Fibroblast of villous mesenchyme (primary cell): ENCODE measurements around the gene APP. TPM values are rescaled to one million over a fixed set of nuclear protein-coding genes. Genes with fewer than 3 reads are reported as not detected.
"Not testable (repeated sequence)": the region's sequence is repeated elsewhere in the genome, so short reads cannot be mapped to it uniquely, and the experiment has no call there.

Experiments
- DNase-seq: peaks from one replicate; pipeline ENCODE4 v3.0.0-alpha.2; 2010; ENCODE audit warnings: low read depth
- H3K4me3 ChIP-seq: 2 replicates; pipeline ENCODE4 v1.5.1; 2011; ENCODE audit warnings: low read depth, mild to moderate bottlenecking, low read length
- total RNA-seq: library from RNA; depleted of rRNA; stranded (reverse); fragments of >200 nt; gene quantifications from 2 replicates; pipeline ENCODE4 v1.2.3, GENCODE V29; 2012
- TF ChIP-seq, protein P1 (sequence below): IDR thresholded peaks from 2 replicates; pipeline ENCODE4 v1.5.1; 2012; ENCODE audit warnings: low read depth, mild to moderate bottlenecking, low read length; ENCODE audit not compliant: insufficient read depth

APP gene
- total RNA-seq, 1 donor: 353 TPM

GRCh38 chr21:25925064-25925800 is 245.3 kb downstream of the APP start:
- TF ChIP-seq, protein P1, sequence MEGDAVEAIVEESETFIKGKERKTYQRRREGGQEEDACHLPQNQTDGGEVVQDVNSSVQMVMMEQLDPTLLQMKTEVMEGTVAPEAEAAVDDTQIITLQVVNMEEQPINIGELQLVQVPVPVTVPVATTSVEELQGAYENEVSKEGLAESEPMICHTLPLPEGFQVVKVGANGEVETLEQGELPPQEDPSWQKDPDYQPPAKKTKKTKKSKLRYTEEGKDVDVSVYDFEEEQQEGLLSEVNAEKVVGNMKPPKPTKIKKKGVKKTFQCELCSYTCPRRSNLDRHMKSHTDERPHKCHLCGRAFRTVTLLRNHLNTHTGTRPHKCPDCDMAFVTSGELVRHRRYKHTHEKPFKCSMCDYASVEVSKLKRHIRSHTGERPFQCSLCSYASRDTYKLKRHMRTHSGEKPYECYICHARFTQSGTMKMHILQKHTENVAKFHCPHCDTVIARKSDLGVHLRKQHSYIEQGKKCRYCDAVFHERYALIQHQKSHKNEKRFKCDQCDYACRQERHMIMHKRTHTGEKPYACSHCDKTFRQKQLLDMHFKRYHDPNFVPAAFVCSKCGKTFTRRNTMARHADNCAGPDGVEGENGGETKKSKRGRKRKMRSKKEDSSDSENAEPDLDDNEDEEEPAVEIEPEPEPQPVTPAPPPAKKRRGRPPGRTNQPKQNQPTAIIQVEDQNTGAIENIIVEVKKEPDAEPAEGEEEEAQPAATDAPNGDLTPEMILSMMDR: no peak
- no peak overlapping the region for H3K4me3 ChIP-seq
- no peak for DNase-seq

DNA sequence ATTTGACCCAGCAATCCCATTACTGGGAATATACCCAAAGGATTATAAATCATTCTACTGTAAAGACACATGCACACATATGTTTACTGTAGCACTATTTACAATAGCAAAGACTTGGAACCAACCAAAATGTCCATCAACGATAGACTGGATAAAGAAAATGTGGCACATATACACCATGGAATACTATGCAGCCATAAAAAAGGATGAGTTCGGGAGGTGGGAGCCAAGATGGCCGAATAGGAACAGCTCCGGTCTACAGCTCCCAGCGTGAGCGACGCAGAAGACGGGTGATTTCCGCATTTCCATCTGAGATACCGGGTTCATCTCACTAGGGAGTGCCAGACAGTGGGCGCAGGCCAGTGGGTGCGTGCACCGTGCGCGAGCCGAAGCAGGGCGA is 252.4 kb downstream of the APP start:
- not testable (repeated sequence) for H3K4me3 ChIP-seq, DNase-seq

DNA sequence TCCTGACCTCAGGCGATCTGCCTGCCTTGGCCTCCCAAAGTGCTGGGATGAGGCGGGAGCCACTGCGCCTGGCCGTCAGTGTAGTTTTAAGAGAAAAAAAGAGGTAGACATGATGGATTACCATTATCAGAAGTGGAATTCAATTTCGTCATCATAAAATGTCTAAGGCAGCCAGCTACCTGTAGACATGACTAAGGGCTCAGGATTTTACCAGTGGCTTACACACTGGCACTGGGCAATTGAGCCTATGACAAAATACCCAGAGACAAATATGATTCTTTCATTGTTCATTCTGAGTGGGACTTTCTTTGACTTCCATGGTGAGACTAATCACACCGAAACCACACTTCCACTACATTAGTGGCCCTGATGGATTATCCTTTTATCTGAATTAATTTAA is 254.3 kb downstream of the APP start:
- TF ChIP-seq, protein P1: no peak
- DNase-seq: no peak
- H3K4me3 ChIP-seq: no peak overlapping the region

- TF ChIP-seq, protein P1: no peak
- no peak for DNase-seq
- H3K4me3 ChIP-seq: no peak overlapping the region
Observed at GRCh38 chr21:25913479-25913878, 257.1 kb downstream of the APP start.

- TF ChIP-seq, protein P1: no peak
- no peak overlapping the region for H3K4me3 ChIP-seq
- no peak for DNase-seq
Observed at GRCh38 chr21:25912402-25912746, 258.2 kb downstream of the APP start.

DNA sequence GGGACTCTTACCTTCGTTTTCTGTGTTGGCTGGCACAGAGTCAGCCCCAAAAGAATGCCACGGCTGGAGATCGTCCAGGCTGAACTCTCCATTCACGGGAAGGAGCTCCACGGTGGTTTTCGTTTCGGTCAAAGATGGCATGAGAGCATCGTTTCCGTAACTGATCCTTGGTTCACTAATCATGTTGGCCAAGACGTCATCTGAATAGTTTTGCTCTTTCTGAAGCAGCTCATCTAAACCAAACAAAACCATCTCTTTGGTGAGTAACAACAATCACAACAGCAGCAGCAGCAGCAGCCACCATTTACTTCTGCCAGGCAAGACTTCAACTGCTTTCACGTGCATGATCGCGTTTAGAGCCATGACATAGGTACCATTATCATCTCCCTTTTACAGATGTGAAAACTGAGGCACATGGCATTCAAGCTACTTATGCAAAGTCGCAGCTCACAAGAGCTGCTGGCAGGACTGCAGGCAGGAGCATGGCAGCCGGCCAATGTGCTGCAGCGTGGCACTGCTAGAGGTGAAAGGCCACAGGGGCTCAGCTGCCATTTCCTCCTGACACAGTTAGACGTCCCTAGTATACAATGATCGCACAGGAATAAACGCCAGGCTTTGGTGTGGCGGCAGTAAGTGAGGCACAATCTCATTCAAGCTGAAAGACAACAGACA is 258.7 kb downstream of the APP start:
- no peak for DNase-seq
- TF ChIP-seq, protein P1: no peak
- H3K4me3 ChIP-seq: no peak overlapping the region

DNA sequence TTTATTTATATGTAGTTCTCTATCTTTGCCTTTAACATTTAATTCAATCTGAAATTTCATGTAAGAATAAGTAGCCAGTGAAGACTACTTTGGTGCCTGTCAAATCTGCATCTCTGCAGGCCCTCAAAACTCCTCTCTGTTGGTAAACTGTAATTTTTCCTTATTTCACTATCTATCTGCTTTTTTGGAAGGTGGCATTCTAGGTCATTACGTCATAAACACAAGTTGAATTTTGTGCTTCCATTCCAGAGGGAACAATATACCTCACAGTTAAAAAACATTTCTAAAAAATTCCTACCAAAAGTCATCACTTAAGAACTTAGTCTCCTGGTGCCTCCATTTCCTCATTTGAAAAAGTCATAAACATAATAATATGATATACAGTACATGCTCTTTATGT is 259.8 kb downstream of the APP start:
- TF ChIP-seq, protein P1: no peak
- no peak overlapping the region for H3K4me3 ChIP-seq
- DNase-seq: no peak
